GM10248 (cell line): Measurements from ENCODE around the gene ATP9B.

ENCODE experiments used
- CTCF ChIA-PET: fragments of 300-600 bp; sonication (Branson Sonifier 250); formaldehyde crosslinking; extraction: SDS; loops from one replicate; lab custom pipeline; 2021; ENCODE audit warnings: antibody characterized with exemption; lab: Yijun Ruan, JAX
- POLR2A ChIA-PET: fragments of 350-650 bp; sonication (Branson Sonifier 250); formaldehyde crosslinking; extraction: SDS; loops from one replicate; lab custom pipeline; 2020; ENCODE audit warnings: antibody characterized with exemption; lab: Yijun Ruan, JAX
- DNase-seq: peaks from one replicate; pipeline ENCODE4 v3.0.0; 2012; ENCODE audit errors: extremely low spot score
- CTCF ChIP-seq: IDR thresholded peaks from 2 replicates; pipeline ENCODE4 v1.5.1; 2012; ENCODE audit warnings: mild to moderate bottlenecking, low read depth; ENCODE audit errors: extremely low read depth, missing control alignments, control extremely low read depth

Gene ATP9B

GRCh38 chr18:79411614-79412526 is 342.7 kb downstream of the ATP9B start:
- no peak for DNase-seq
- TF ChIP-seq CTCF = no peak
- ChIA-PET CTCF (no interaction called here), POLR2A (no interaction called here)

GRCh38 chr18:79413025-79413424 is 343.8 kb downstream of the ATP9B start:
- ChIA-PET POLR2A (no interaction called here), CTCF (no interaction called here)
- no peak for TF ChIP-seq CTCF
- DNase-seq = no peak

GRCh38 chr18:79413426-79413825 is 344.2 kb downstream of the ATP9B start:
- POLR2A ChIA-PET = no interaction called here
- TF ChIP-seq CTCF = no peak
- no peak for DNase-seq
- CTCF ChIA-PET = no interaction called here

GRCh38 chr18:79413901-79414300 is 344.7 kb downstream of the ATP9B start:
- ChIA-PET POLR2A (no interaction called here), CTCF (interaction anchor here (1.3 kb wide), 1 partner anchor 8 kb away, joined by 5 read pairs; no protein-coding TSS in a partner anchor)
- DNase-seq = no peak
- TF ChIP-seq CTCF = no peak

- ChIA-PET CTCF (no interaction called here), POLR2A (no interaction called here)
- TF ChIP-seq CTCF = no peak
- DNase-seq = no peak
Observed at GRCh38 chr18:79416022-79416676, 347.0 kb downstream of the ATP9B start.

GRCh38 chr18:79416677-79417052 is 347.5 kb downstream of the ATP9B start:
- CTCF ChIA-PET = no interaction called here
- no peak for DNase-seq
- TF ChIP-seq CTCF = no peak
- POLR2A ChIA-PET = no interaction called here
